ENCODE data around the gene DST.

DNA sequence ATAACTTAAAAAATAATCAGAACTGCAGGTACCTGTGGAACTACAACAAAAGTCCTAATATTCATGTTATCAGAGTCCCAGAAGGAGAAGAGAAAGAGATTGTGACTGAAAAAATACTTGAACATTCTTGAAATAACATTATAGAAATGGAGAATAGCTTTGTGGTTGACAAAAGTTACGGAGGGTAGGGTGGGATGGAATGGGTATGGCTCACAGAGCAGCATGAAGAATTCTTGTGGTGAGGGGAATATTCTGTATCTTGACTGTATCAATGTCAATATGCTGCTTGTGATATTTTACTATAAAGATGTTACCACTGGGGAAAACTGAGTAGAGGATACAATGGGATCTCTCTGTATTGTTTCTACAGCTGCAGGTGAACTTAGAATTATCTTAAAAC is 122.5 kb downstream of the DST start:
- TF ChIP-seq, protein P1, sequence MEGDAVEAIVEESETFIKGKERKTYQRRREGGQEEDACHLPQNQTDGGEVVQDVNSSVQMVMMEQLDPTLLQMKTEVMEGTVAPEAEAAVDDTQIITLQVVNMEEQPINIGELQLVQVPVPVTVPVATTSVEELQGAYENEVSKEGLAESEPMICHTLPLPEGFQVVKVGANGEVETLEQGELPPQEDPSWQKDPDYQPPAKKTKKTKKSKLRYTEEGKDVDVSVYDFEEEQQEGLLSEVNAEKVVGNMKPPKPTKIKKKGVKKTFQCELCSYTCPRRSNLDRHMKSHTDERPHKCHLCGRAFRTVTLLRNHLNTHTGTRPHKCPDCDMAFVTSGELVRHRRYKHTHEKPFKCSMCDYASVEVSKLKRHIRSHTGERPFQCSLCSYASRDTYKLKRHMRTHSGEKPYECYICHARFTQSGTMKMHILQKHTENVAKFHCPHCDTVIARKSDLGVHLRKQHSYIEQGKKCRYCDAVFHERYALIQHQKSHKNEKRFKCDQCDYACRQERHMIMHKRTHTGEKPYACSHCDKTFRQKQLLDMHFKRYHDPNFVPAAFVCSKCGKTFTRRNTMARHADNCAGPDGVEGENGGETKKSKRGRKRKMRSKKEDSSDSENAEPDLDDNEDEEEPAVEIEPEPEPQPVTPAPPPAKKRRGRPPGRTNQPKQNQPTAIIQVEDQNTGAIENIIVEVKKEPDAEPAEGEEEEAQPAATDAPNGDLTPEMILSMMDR (IDR thresholded peaks at IDR 0.05; ENCODE audit: insufficient read depth, low read depth, low read length) = no peak
- TF ChIP-seq EZH2 (IDR thresholded peaks at IDR 0.05; ENCODE audit: insufficient read depth, low read length) = no peak

Data from astrocyte (in vitro differentiated cells and primary cell).